ENCODE data around the gene HTT-AS.

The HTT-AS gene

DNA sequence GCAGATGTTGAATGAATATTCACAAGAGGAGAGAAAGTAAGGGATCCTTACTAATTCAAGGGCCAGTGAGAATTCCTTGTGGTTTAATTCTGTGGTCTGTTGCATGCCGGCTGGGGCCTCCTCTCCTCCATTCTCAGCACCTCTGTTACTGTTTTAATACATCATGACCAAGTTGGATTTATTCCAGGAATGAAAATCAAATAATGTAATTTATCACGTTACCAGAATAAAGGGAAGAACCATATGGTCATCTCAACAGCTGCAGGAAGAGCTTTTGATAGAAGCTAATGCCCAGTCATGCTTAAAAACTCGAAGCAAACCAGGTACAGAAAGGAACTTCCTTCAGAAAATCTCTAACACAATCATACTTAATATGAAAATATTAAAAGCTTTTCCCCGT is 56.8 kb downstream of the HTT-AS start:
- TF ChIP-seq, protein P1, sequence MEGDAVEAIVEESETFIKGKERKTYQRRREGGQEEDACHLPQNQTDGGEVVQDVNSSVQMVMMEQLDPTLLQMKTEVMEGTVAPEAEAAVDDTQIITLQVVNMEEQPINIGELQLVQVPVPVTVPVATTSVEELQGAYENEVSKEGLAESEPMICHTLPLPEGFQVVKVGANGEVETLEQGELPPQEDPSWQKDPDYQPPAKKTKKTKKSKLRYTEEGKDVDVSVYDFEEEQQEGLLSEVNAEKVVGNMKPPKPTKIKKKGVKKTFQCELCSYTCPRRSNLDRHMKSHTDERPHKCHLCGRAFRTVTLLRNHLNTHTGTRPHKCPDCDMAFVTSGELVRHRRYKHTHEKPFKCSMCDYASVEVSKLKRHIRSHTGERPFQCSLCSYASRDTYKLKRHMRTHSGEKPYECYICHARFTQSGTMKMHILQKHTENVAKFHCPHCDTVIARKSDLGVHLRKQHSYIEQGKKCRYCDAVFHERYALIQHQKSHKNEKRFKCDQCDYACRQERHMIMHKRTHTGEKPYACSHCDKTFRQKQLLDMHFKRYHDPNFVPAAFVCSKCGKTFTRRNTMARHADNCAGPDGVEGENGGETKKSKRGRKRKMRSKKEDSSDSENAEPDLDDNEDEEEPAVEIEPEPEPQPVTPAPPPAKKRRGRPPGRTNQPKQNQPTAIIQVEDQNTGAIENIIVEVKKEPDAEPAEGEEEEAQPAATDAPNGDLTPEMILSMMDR (IDR thresholded peaks at IDR 0.05): no peak

DNA sequence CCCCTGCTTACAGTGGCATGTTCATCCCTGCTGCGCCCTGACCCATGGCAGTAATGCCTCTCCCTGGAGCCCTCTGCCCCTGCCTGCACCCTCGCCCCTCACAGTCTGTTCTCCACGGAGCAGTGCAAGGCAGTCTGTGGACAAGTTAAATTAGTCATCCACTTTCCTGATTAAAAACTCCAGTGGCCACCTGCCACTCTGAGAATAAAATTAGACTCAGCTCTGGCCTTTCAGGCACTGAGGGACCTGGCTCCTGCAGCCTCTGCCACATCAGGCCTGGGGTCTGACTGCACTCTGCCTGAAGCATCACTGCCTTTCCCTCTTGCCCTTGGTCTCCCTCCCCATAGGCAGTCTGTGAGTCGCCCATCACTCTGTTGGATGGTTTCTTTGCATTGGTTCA is 57.4 kb downstream of the HTT-AS start:
- TF ChIP-seq, protein P1 (IDR thresholded peaks at IDR 0.05): no peak

DNA sequence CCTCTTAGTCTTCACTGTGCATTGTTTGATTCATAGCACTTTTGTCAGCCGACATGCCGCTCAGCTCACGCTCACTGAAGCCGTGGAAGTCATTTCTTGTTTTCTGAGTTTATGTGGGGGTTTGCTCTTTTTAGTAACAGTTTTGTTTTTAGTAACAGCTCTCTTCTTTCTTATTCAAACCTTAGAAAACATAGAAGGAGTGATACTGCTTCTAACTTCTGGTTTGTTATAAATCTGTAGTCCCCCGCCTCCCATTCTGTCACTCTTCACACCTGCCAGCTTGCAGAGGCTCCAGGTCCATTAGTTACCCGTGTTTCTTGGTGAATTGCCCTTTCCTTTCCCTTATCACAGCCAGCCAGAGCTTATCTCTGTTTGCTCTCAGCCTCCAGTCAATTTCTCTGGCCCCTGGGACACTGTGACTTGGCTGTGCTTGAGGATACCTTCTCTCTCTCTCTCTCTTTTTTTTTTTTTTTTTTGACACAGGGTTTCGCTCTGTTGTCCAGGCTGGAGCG is 60.4 kb downstream of the HTT-AS start:
- TF ChIP-seq, protein P1 (IDR thresholded peaks at IDR 0.05): no peak
